ENCODE measurements around the gene PCDHAC2.
A peak's percentile ranks its signal among the peaks of the same experiment; 100 is the strongest.

PCDHAC2 gene

DNA sequence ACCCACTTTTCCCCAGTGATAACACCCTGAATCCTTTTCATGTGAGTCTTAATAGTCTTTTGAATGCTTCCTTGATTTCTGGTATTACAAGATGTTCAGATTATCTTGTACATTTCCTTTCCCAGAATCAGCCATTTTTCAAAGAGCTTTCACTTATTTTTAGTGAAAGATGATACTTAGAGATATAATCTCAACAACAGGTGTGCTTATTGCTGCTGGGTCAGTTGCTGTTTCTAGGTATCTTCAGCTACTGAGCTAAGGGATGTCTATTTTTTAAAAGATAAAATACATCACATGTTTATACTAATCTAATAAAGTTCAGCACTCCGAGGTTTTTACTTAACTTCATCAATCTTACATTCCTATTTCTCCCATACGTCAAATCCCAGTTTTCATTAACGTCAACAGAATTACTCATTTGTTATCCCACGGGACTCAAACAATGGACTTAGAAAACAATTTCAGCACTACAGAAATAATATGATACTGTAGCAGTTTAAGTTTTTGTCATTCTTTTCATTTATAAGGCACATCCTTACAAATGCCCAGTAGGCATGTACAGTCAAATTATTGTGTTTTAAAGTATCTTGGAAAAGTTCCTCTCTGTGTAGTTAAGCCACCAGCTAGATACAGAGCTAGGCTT is 31.2 kb upstream of the PCDHAC2 start:
- no peak for DNase-seq
- no peaks in the 10 kb centered on the region for H3K36me3 ChIP-seq
- TF ChIP-seq, protein P1, sequence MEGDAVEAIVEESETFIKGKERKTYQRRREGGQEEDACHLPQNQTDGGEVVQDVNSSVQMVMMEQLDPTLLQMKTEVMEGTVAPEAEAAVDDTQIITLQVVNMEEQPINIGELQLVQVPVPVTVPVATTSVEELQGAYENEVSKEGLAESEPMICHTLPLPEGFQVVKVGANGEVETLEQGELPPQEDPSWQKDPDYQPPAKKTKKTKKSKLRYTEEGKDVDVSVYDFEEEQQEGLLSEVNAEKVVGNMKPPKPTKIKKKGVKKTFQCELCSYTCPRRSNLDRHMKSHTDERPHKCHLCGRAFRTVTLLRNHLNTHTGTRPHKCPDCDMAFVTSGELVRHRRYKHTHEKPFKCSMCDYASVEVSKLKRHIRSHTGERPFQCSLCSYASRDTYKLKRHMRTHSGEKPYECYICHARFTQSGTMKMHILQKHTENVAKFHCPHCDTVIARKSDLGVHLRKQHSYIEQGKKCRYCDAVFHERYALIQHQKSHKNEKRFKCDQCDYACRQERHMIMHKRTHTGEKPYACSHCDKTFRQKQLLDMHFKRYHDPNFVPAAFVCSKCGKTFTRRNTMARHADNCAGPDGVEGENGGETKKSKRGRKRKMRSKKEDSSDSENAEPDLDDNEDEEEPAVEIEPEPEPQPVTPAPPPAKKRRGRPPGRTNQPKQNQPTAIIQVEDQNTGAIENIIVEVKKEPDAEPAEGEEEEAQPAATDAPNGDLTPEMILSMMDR (IDR thresholded peaks at IDR 0.05; ENCODE audit: low read depth, low read length), result no peak
- H3K27me3 ChIP-seq (ENCODE audit: insufficient read depth, low read depth, severe bottlenecking), result no peaks in the 10 kb centered on the region
- no peaks in the 10 kb centered on the region for H3K9me3 ChIP-seq (ENCODE audit: severe bottlenecking)
- H3K4me3 ChIP-seq (ENCODE audit: low read depth, low read length), result no peak overlapping the region
- no peak overlapping the region for H3K27ac ChIP-seq

DNA sequence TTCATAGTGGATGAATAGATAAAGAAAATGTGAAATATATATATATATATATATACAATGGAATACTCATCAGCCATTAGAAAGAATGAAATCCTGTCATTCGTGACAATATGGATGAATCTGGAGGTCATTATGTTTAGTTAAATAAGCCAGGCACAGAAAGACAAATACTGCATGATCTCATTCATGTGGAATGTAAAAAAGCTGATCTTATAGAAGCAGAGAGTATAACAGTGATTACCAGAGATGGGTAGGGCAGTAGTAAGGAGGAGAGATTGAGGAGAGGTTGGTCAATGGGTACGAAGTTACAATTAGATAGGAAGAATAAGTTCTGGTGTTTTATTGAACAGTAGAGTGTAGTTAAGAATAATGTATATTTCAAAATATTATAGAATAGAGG is 19.7 kb upstream of the PCDHAC2 start:
- no peaks in the 10 kb centered on the region for H3K9me3 ChIP-seq (ENCODE audit: severe bottlenecking)
- no peaks in the 10 kb centered on the region for H3K36me3 ChIP-seq
- H3K27me3 ChIP-seq (ENCODE audit: insufficient read depth, low read depth, severe bottlenecking), result no peaks in the 10 kb centered on the region
- DNase-seq, result no peak
- no peak overlapping the region for H3K27ac ChIP-seq
- no peak overlapping the region for H3K4me3 ChIP-seq (ENCODE audit: low read depth, low read length)
- TF ChIP-seq, protein P1 (IDR thresholded peaks at IDR 0.05; ENCODE audit: low read depth, low read length), result no peak

DNA sequence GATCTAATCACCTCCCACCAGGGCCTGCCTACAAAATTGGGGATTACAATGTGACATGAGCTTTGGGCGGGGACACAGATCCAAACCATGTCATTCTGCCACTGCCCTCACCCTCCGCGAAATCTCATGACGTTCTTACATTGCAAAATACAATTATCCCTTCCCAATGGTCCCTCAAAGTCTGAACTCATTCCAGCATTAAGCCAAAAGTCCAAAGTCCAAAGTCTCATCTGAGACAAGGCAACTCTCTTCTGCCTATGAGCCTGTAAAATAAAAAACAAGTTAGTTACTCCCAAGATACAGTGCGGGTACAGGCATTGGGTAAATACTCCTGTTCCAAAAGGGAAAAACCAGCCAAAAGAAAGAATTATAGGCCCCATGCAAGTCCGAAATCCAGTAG is 14.6 kb upstream of the PCDHAC2 start:
- H3K36me3 ChIP-seq, result no peaks in the 10 kb centered on the region
- no peaks in the 10 kb centered on the region for H3K27me3 ChIP-seq (ENCODE audit: insufficient read depth, low read depth, severe bottlenecking)
- DNase-seq, result no peak
- peaks cover 7% of the 10 kb centered on the region for H3K9me3 ChIP-seq (ENCODE audit: severe bottlenecking)
- H3K27ac ChIP-seq, result no peak overlapping the region
- H3K4me3 ChIP-seq (ENCODE audit: low read depth, low read length), result no peak overlapping the region
- TF ChIP-seq, protein P1 (IDR thresholded peaks at IDR 0.05; ENCODE audit: low read depth, low read length), result no peak

DNA sequence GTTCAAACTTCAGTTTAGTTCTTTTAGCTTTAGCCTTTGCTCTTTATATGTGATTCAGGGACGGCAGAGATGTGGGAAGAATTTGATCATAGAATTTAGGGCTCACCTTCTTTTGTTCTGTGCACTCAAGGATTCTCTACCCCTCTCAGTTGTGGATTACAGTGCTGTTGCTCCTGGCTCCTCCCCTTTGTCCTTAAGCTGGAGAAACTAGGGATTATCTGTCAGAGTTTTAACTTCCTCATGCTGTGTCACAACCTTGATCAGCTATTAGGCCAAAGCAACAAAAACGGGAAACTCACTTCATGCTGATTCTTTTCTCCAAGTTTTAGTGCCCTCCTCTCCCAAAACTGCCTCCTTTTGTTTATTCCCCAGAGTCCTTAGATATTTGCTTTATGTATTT is 13.0 kb upstream of the PCDHAC2 start:
- H3K9me3 ChIP-seq (ENCODE audit: severe bottlenecking), result peaks cover 7% of the 10 kb centered on the region
- DNase-seq, result peak; percentile 26
- no peaks in the 10 kb centered on the region for H3K36me3 ChIP-seq
- TF ChIP-seq, protein P1 (IDR thresholded peaks at IDR 0.05; ENCODE audit: low read depth, low read length), result no peak
- H3K27me3 ChIP-seq (ENCODE audit: insufficient read depth, low read depth, severe bottlenecking), result no peaks in the 10 kb centered on the region
- no peak overlapping the region for H3K4me3 ChIP-seq (ENCODE audit: low read depth, low read length)
- no peak overlapping the region for H3K27ac ChIP-seq

DNA sequence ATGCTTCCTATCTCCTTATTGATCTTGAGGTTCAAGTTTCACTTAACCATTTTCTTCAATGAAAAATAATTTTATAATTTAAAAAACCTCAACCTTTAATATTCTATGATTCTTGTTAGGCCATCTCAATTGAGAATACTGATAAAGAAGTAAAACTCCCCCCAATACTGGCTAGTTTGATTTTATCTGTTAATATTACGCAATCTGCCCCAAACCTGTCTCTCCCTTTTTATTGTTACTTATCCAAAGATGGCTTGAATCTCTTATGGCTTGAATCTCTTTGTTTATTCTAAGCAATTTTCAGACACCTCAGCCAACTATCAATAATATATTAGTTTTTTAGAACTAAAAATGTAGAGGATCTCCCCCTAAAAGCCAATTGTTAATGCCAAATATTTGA is 4.1 kb upstream of the PCDHAC2 start:
- no peaks in the 10 kb centered on the region for H3K9me3 ChIP-seq (ENCODE audit: severe bottlenecking)
- TF ChIP-seq, protein P1 (IDR thresholded peaks at IDR 0.05; ENCODE audit: low read depth, low read length), result no peak
- no peak for DNase-seq
- no peak overlapping the region for H3K27ac ChIP-seq
- no peaks in the 10 kb centered on the region for H3K27me3 ChIP-seq (ENCODE audit: insufficient read depth, low read depth, severe bottlenecking)
- H3K4me3 ChIP-seq (ENCODE audit: low read depth, low read length), result no peak overlapping the region
- H3K36me3 ChIP-seq, result no peaks in the 10 kb centered on the region

DNA sequence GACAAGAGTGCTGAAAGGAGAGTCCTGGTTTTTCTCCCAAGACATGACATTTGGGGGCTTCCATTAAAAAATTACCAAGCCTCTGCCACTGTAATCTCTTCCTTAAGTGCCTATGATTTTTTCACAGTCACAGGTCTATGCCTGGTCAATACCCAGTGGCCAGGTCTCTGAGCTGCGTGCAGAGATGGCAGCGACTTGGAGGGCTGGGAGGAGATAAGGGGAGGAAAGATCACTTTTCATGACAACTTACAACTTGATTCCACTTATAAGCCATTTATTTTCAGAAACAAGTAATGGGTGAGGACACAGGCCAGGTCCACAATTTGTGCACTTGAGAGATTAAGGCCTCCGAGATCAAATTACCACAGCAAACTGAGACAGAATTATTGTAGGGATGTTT is 1.9 kb upstream of the PCDHAC2 start:
- Histone ChIP-seq H3K9me3 (ENCODE audit: severe bottlenecking) (no peaks in the 10 kb centered on the region), H3K27me3 (ENCODE audit: insufficient read depth, low read depth, severe bottlenecking) (no peaks in the 10 kb centered on the region), H3K4me3 (ENCODE audit: low read depth, low read length) (no peak overlapping the region), H3K27ac (peak overlapping the region; percentile 81; the same call in 1 of the 2 replicates), H3K36me3 (peaks cover 9% of the 10 kb centered on the region)
- no peak for DNase-seq
- TF ChIP-seq, protein P1 (IDR thresholded peaks at IDR 0.05; ENCODE audit: low read depth, low read length), result no peak
